ENCODE results near the gene ITSN1. TPM values are rescaled to one million over a fixed set of nuclear protein-coding genes. Genes with fewer than 3 reads are reported as not detected.

ITSN1 gene
- total and polyA plus RNA-seq, 4 donors, result 58.8 to 73.7 (median 63.4) TPM

- Histone ChIP-seq H3K9me3 (ENCODE audit: control insufficient read depth, insufficient read depth, low read length) (no peaks in the 10 kb centered on the region), H3K27ac (ENCODE audit: low read depth, low read length) (no peak overlapping the region), H3K36me3 (ENCODE audit: control insufficient read depth, insufficient read depth, low read length) (peaks cover 9% of the 10 kb centered on the region), H3K4me1 (ENCODE audit: control insufficient read depth, insufficient read depth, low read length) (peaks cover 27% of the 10 kb centered on the region), H3K4me3 (ENCODE audit: low read depth, low read length) (no peak overlapping the region), H3K27me3 (ENCODE audit: control insufficient read depth, insufficient read depth, low read length) (no peaks in the 10 kb centered on the region)
- DNase-seq (ENCODE audit: low read depth in 4 of 6, low spot score in 6 of 6), result no peak
- WGBS (ENCODE audit: insufficient coverage), result 90% methylated on average over 24 of the region's 28 CpGs
These were observed 253.1 kb downstream of the ITSN1 start for GRCh38 chr21:33895356-33895755.

GRCh38 chr21:33896691-33897090 is 254.4 kb downstream of the ITSN1 start:
- no peak overlapping the region for H3K27ac ChIP-seq (ENCODE audit: low read depth, low read length)
- peaks cover 31% of the 10 kb centered on the region for H3K4me1 ChIP-seq (ENCODE audit: control insufficient read depth, insufficient read depth, low read length)
- H3K36me3 ChIP-seq (ENCODE audit: control insufficient read depth, insufficient read depth, low read length), result peaks cover 13% of the 10 kb centered on the region
- no peak for DNase-seq (ENCODE audit: low read depth in 4 of 6, low spot score in 6 of 6)
- H3K4me3 ChIP-seq (ENCODE audit: low read depth, low read length), result no peak overlapping the region
- H3K27me3 ChIP-seq (ENCODE audit: control insufficient read depth, insufficient read depth, low read length), result no peaks in the 10 kb centered on the region
- H3K9me3 ChIP-seq (ENCODE audit: control insufficient read depth, insufficient read depth, low read length), result no peaks in the 10 kb centered on the region
- 87% methylated on average over 3 of the region's 6 CpGs for WGBS (ENCODE audit: insufficient coverage)

GRCh38 chr21:33897098-33897497 is 254.8 kb downstream of the ITSN1 start:
- Histone ChIP-seq H3K4me1 (ENCODE audit: control insufficient read depth, insufficient read depth, low read length) (peaks cover 33% of the 10 kb centered on the region), H3K27me3 (ENCODE audit: control insufficient read depth, insufficient read depth, low read length) (no peaks in the 10 kb centered on the region), H3K9me3 (ENCODE audit: control insufficient read depth, insufficient read depth, low read length) (no peaks in the 10 kb centered on the region), H3K27ac (ENCODE audit: low read depth, low read length) (no peak overlapping the region), H3K36me3 (ENCODE audit: control insufficient read depth, insufficient read depth, low read length) (peaks cover 17% of the 10 kb centered on the region), H3K4me3 (ENCODE audit: low read depth, low read length) (no peak overlapping the region)
- no peak for DNase-seq (ENCODE audit: low read depth in 4 of 6, low spot score in 6 of 6)
- WGBS (ENCODE audit: insufficient coverage), result 83% methylated on average over 2 of the region's 5 CpGs

GRCh38 chr21:33897739-33898138 is 255.4 kb downstream of the ITSN1 start:
- DNase-seq (ENCODE audit: low read depth in 4 of 6, low spot score in 6 of 6), result no peak
- H3K4me3 ChIP-seq (ENCODE audit: low read depth, low read length), result no peak overlapping the region
- H3K4me1 ChIP-seq (ENCODE audit: control insufficient read depth, insufficient read depth, low read length), result peaks cover 33% of the 10 kb centered on the region
- H3K9me3 ChIP-seq (ENCODE audit: control insufficient read depth, insufficient read depth, low read length), result no peaks in the 10 kb centered on the region
- WGBS (ENCODE audit: insufficient coverage), result 94% methylated on average over 2 of the region's 3 CpGs
- no peak overlapping the region for H3K27ac ChIP-seq (ENCODE audit: low read depth, low read length)
- peaks cover 23% of the 10 kb centered on the region for H3K36me3 ChIP-seq (ENCODE audit: control insufficient read depth, insufficient read depth, low read length)
- no peaks in the 10 kb centered on the region for H3K27me3 ChIP-seq (ENCODE audit: control insufficient read depth, insufficient read depth, low read length)

- 82% methylated on average over 3 of the region's 3 CpGs for WGBS (ENCODE audit: insufficient coverage)
- Histone ChIP-seq H3K27ac (ENCODE audit: low read depth, low read length) (peak overlapping the region; percentile 59), H3K27me3 (ENCODE audit: control insufficient read depth, insufficient read depth, low read length) (no peaks in the 10 kb centered on the region), H3K4me1 (ENCODE audit: control insufficient read depth, insufficient read depth, low read length) (peaks cover 33% of the 10 kb centered on the region), H3K4me3 (ENCODE audit: low read depth, low read length) (no peak overlapping the region), H3K9me3 (ENCODE audit: control insufficient read depth, insufficient read depth, low read length) (no peaks in the 10 kb centered on the region), H3K36me3 (ENCODE audit: control insufficient read depth, insufficient read depth, low read length) (peaks cover 27% of the 10 kb centered on the region)
- no peak for DNase-seq (ENCODE audit: low read depth in 4 of 6, low spot score in 6 of 6)
These were observed 256.3 kb downstream of the ITSN1 start for GRCh38 chr21:33898586-33898985.

GRCh38 chr21:33899199-33899598 is 256.9 kb downstream of the ITSN1 start:
- Histone ChIP-seq H3K9me3 (ENCODE audit: control insufficient read depth, insufficient read depth, low read length) (no peaks in the 10 kb centered on the region), H3K36me3 (ENCODE audit: control insufficient read depth, insufficient read depth, low read length) (peaks cover 31% of the 10 kb centered on the region), H3K4me1 (ENCODE audit: control insufficient read depth, insufficient read depth, low read length) (peaks cover 30% of the 10 kb centered on the region), H3K4me3 (ENCODE audit: low read depth, low read length) (no peak overlapping the region), H3K27me3 (ENCODE audit: control insufficient read depth, insufficient read depth, low read length) (no peaks in the 10 kb centered on the region), H3K27ac (ENCODE audit: low read depth, low read length) (peak overlapping the region; percentile 65)
- 54% methylated on average over 2 of the region's 5 CpGs for WGBS (ENCODE audit: insufficient coverage)
- no peak for DNase-seq (ENCODE audit: low read depth in 4 of 6, low spot score in 6 of 6)

- H3K9me3 ChIP-seq (ENCODE audit: control insufficient read depth, insufficient read depth, low read length), result no peaks in the 10 kb centered on the region
- H3K4me3 ChIP-seq (ENCODE audit: low read depth, low read length), result no peak overlapping the region
- H3K4me1 ChIP-seq (ENCODE audit: control insufficient read depth, insufficient read depth, low read length), result peaks cover 17% of the 10 kb centered on the region
- no peaks in the 10 kb centered on the region for H3K27me3 ChIP-seq (ENCODE audit: control insufficient read depth, insufficient read depth, low read length)
- DNase-seq (ENCODE audit: low read depth in 4 of 6, low spot score in 6 of 6), result peak in 2 of 6 donors; percentile 71 to 74
- WGBS (ENCODE audit: insufficient coverage), result 51% methylated on average over 10 of the region's 13 CpGs
- peaks cover 41% of the 10 kb centered on the region for H3K36me3 ChIP-seq (ENCODE audit: control insufficient read depth, insufficient read depth, low read length)
- H3K27ac ChIP-seq (ENCODE audit: low read depth, low read length), result no peak overlapping the region
These were observed 259.3 kb downstream of the ITSN1 start for GRCh38 chr21:33901412-33902288.

GRCh38 chr21:33902349-33902748 is 260.0 kb downstream of the ITSN1 start:
- no peak overlapping the region for H3K27ac ChIP-seq (ENCODE audit: low read depth, low read length)
- H3K4me3 ChIP-seq (ENCODE audit: low read depth, low read length), result no peak overlapping the region
- H3K9me3 ChIP-seq (ENCODE audit: control insufficient read depth, insufficient read depth, low read length), result no peaks in the 10 kb centered on the region
- peaks cover 17% of the 10 kb centered on the region for H3K4me1 ChIP-seq (ENCODE audit: control insufficient read depth, insufficient read depth, low read length)
- no peaks in the 10 kb centered on the region for H3K27me3 ChIP-seq (ENCODE audit: control insufficient read depth, insufficient read depth, low read length)
- H3K36me3 ChIP-seq (ENCODE audit: control insufficient read depth, insufficient read depth, low read length), result peaks cover 44% of the 10 kb centered on the region
- 94% methylated on average over 6 of the region's 6 CpGs for WGBS (ENCODE audit: insufficient coverage)
- no peak for DNase-seq (ENCODE audit: low read depth in 4 of 6, low spot score in 6 of 6)

GRCh38 chr21:33904041-33904440 is 261.7 kb downstream of the ITSN1 start:
- Histone ChIP-seq H3K4me1 (ENCODE audit: control insufficient read depth, insufficient read depth, low read length) (peaks cover 8% of the 10 kb centered on the region), H3K36me3 (ENCODE audit: control insufficient read depth, insufficient read depth, low read length) (peaks cover 59% of the 10 kb centered on the region), H3K4me3 (ENCODE audit: low read depth, low read length) (no peak overlapping the region), H3K9me3 (ENCODE audit: control insufficient read depth, insufficient read depth, low read length) (no peaks in the 10 kb centered on the region), H3K27ac (ENCODE audit: low read depth, low read length) (no peak overlapping the region), H3K27me3 (ENCODE audit: control insufficient read depth, insufficient read depth, low read length) (no peaks in the 10 kb centered on the region)
- no peak for DNase-seq (ENCODE audit: low read depth in 4 of 6, low spot score in 6 of 6)
- WGBS (ENCODE audit: insufficient coverage), result 97% methylated on average over 5 of the region's 5 CpGs

GRCh38 chr21:33908760-33909159 is 266.5 kb downstream of the ITSN1 start:
- no peak for DNase-seq (ENCODE audit: low read depth in 4 of 6, low spot score in 6 of 6)

More at GRCh38 chr21:33908760-33909159, 266.5 kb downstream of the ITSN1 start:
- H3K4me1 ChIP-seq (ENCODE audit: control insufficient read depth, insufficient read depth, low read length), result no peaks in the 10 kb centered on the region
- peaks cover 56% of the 10 kb centered on the region for H3K36me3 ChIP-seq (ENCODE audit: control insufficient read depth, insufficient read depth, low read length)
- H3K27ac ChIP-seq (ENCODE audit: low read depth, low read length), result no peak overlapping the region
- no peak overlapping the region for H3K4me3 ChIP-seq (ENCODE audit: low read depth, low read length)
- no peaks in the 10 kb centered on the region for H3K9me3 ChIP-seq (ENCODE audit: control insufficient read depth, insufficient read depth, low read length)
- H3K27me3 ChIP-seq (ENCODE audit: control insufficient read depth, insufficient read depth, low read length), result no peaks in the 10 kb centered on the region
- WGBS (ENCODE audit: insufficient coverage), result 93% methylated on average over 4 of the region's 6 CpGs

Data from spinal cord (tissue), 10 donors.